Measurements from ENCODE around the gene PKIB.

GRCh38 chr6:122650403-122650802 is 40.2 kb downstream of the PKIB start:
- TF ChIP-seq CTCF (IDR thresholded peaks at IDR 0.05) (no peak), POLR2A (IDR thresholded peaks at IDR 0.05) (no peak), POLR2AphosphoS5 (IDR thresholded peaks at IDR 0.05) (no peak), EP300 (IDR thresholded peaks at IDR 0.05) (no peak)
